B cell (primary cell): ENCODE results near the gene PTTG2. TPM values are rescaled to one million over a fixed set of nuclear protein-coding genes. Genes with fewer than 3 reads are reported as not detected.

Source experiments
- ATAC-seq: fragments of 200-7000 bp; cut with Tn5 transposase; one replicate; pipeline ENCODE4 v1.10.0; 2021; ENCODE audit warnings: low read depth, mild to moderate bottlenecking, moderate number of reproducible peaks, moderate library complexity
- CTCF ChIA-PET: fragments of 350-600 bp; sonication (Branson Sonifier 250); formaldehyde crosslinking; loops from one replicate; lab custom pipeline; 2021; ENCODE audit warnings: antibody characterized with exemption, inconsistent platforms; lab: Charles Lee
- POLR2A ChIA-PET: fragments of 350-600 bp; sonication (Branson Sonifier 250); formaldehyde crosslinking; loops from one replicate; lab custom pipeline; 2021; ENCODE audit warnings: antibody characterized with exemption; lab: Charles Lee
- DNase-seq: peaks from one replicate; pipeline ENCODE4 v3.0.0; 2013
- H2AFZ ChIP-seq: 2 replicates; pipeline ENCODE4 v1.6.1; 2012; ENCODE audit warnings: mild to moderate bottlenecking, low read depth, low read length; ENCODE audit not compliant: insufficient read depth, poor library complexity, severe bottlenecking
- H3K27ac ChIP-seq, 2 donors: 1 replicate in 1 of 2; 2 replicates in 1 of 2; pipeline ENCODE4 v1.5.1; 2012 to 2013; ENCODE audit warnings: low read length in 2 of 2, mild to moderate bottlenecking in 2 of 2, moderate library complexity in 1 of 2
- H3K27me3 ChIP-seq, 4 experiments: fragments of 200-600 bp in 1 of 4; sonication (generic) in 1 of 4; replicated peaks in 1 of 4; 1 replicate in 2 of 4; 2 replicates in 2 of 4; pipeline versions ENCODE4 v1.6.1 to v1.7.0; 2013 to 2016; ENCODE audit warnings: low read length in 3 of 4, mild to moderate bottlenecking in 2 of 4, mixed read lengths in 1 of 4, moderate library complexity in 1 of 4; ENCODE audit not compliant: insufficient read depth in 4 of 4, control insufficient read depth in 3 of 4; ENCODE audit errors: control extremely low read depth in 1 of 4
- H3K36me3 ChIP-seq, 2 experiments: replicated peaks in 1 of 2; 1 replicate in 1 of 2; 2 replicates in 1 of 2; pipeline versions ENCODE4 v1.6.1 to v1.7.1; 2013; ENCODE audit warnings: low read length in 1 of 2; ENCODE audit not compliant: insufficient read depth in 2 of 2, control insufficient read depth in 1 of 2; ENCODE audit errors: control extremely low read depth in 1 of 2, extremely low read depth in 1 of 2
- H3K4me1 ChIP-seq, 2 donors: fragments of 200-600 bp in 1 of 2; sonication (generic) in 1 of 2; 1 replicate in 1 of 2; 2 replicates in 1 of 2; pipeline versions ENCODE4 v1.5.1 to v1.6.1; 2013 to 2017; ENCODE audit warnings: low read length in 2 of 2; ENCODE audit not compliant: control insufficient read depth in 2 of 2, insufficient read depth in 2 of 2
- H3K4me2 ChIP-seq: replicated peaks from 2 replicates; pipeline ENCODE3; 2012; ENCODE audit warnings: mild to moderate bottlenecking, low read depth, low read length; ENCODE audit not compliant: poor library complexity, severe bottlenecking
- H3K4me3 ChIP-seq, 5 experiments: fragments of 200-600 bp in 1 of 5; sonication (generic) in 1 of 5; 1 replicate in 3 of 5; 2 replicates in 2 of 5; pipeline versions ENCODE4 v1.5.1 to v1.7.0; 2011 to 2016; ENCODE audit warnings: low read length in 4 of 5, mild to moderate bottlenecking in 4 of 5, low read depth in 2 of 5, control low read depth in 1 of 5, moderate library complexity in 1 of 5; ENCODE audit not compliant: insufficient read depth in 1 of 5; ENCODE audit errors: control extremely low read depth in 1 of 5, extremely low read depth in 1 of 5
- H3K79me2 ChIP-seq: fragments of 200-600 bp; sonication (generic); one replicate; pipeline ENCODE4 v1.6.0; 2016; ENCODE audit warnings: low read length; ENCODE audit not compliant: control insufficient read depth, insufficient read depth
- H3K9ac ChIP-seq: fragments of 200-600 bp; sonication (generic); 2 replicates; pipeline ENCODE4 v1.6.1; 2017; ENCODE audit warnings: mild to moderate bottlenecking, low read length, moderate library complexity
- H3K9me3 ChIP-seq, 3 donors: one replicate each; pipeline versions ENCODE4 v1.6.1 to v1.7.1; 2013; ENCODE audit warnings: low read length in 2 of 3; ENCODE audit not compliant: control insufficient read depth in 2 of 3, insufficient read depth in 1 of 3; ENCODE audit errors: control extremely low read depth in 1 of 3
- H4K20me1 ChIP-seq: 2 replicates; pipeline ENCODE4 v1.6.0; 2012; ENCODE audit warnings: mild to moderate bottlenecking, low read length; ENCODE audit not compliant: insufficient read depth, control insufficient read depth, poor library complexity, severe bottlenecking
- H3K27ac Mint-ChIP-seq: one replicate; pipeline ENCODE4 v1.8.0; 2021; ENCODE audit warnings: mixed read lengths
- H3K27me3 Mint-ChIP-seq: one replicate; pipeline ENCODE4 v1.8.0; 2021; ENCODE audit warnings: mixed read lengths
- H3K4me1 Mint-ChIP-seq: one replicate; pipeline ENCODE4 v1.8.0; 2021; ENCODE audit warnings: mixed read lengths
- H3K4me3 Mint-ChIP-seq: one replicate; pipeline ENCODE4 v1.8.0; 2021; ENCODE audit warnings: mixed read lengths
- H3K9me3 Mint-ChIP-seq: one replicate; pipeline ENCODE4 v1.8.0; 2022; ENCODE audit warnings: mixed read lengths; ENCODE audit not compliant: insufficient read depth
- CTCF ChIP-seq: fragments of 200-600 bp; IDR thresholded peaks from one replicate; pipeline ENCODE4 v1.8.0; 2022; ENCODE audit warnings: antibody characterized with exemption, mild to moderate bottlenecking
- EZH2 ChIP-seq: IDR thresholded peaks from 2 replicates; pipeline ENCODE4 v1.6.1; 2012; ENCODE audit warnings: borderline replicate concordance, low read depth, mild to moderate bottlenecking, moderate library complexity, low read length; ENCODE audit not compliant: insufficient read depth, poor library complexity, severe bottlenecking
- WGBS: methylation state at CpG from one replicate; pipeline ENCODE4 v1.1.5; 2013; ENCODE audit warnings: missing lambda C conversion rate; ENCODE audit not compliant: insufficient coverage; 5-methylcytosine and 5-hydroxymethylcytosine counted together
- intact Hi-C: fragments of 100-400 bp; cut with micrococcal nuclease; formaldehyde crosslinking; loops from one replicate; pipeline ENCODE4 v1.10.0; 2022
- polyA plus RNA-seq: library from polyadenylated mRNA; depleted of rRNA; stranded (reverse); fragments of >200 nt; gene quantifications from 2 replicates; pipeline ENCODE4 v1.2.3, GENCODE V29; 2012
- total RNA-seq, 2 donors: library from RNA; stranded (reverse); fragments of 120-200 nt in 1 of 2; gene quantifications; 1 replicate in 1 of 2; 2 replicates in 1 of 2; pipeline versions ENCODE4 v1.2.3 to v1.2.4, GENCODE V29; 2013 to 2022

PTTG2 gene
- total and polyA plus RNA-seq, 2 donors (not counting 1 experiment from before 2014, with no cell fraction given), result 1.9 to 2.8 TPM

DNA sequence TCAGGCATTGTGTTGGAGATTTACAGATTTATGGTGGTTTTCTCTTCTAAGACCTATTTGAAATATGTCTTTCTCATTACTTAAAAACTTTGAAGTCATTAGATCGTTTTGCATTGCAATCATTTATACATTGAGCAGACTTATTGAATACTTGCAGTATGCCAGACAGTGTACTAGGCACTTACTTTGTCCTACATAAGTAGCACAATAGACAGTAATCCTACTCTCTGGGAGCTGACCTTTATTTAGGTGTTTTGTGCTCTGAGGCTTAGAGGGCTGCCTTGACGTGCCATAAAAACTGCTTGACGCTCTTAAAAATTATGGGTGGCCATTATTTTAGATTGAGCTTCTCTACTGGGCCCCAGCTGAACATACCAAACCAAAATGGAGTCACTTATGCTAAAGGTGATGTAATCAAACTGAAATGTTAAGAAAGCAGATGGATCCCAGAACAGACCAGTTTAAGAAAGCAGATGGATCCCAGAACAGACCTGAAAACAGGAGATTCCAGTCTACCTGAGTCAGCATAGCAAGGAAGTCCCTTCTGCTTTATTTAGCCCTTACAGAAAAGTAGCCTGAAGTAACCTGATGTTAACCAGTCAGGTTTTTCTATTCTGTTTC is 42.4 kb downstream of the PTTG2 start:
- POLR2A ChIA-PET, result no interaction called here
- Histone ChIP-seq H3K27me3 (no peaks in the 10 kb centered on the region), H2AFZ (no peak overlapping the region), H3K9ac (no peak overlapping the region), H3K79me2 (peaks cover 98% of the 10 kb centered on the region), H3K36me3 (peaks cover 6 to 7% of the 10 kb centered on the region in 2 experiments), H3K27ac (no peak overlapping the region), H4K20me1 (peaks cover 67% of the 10 kb centered on the region), H3K9me3 (no peaks in the 10 kb centered on the region), H3K4me3 (no peak overlapping the region), H3K4me2 (no peak overlapping the region), H3K4me1 (peaks cover 10 to 15% of the 10 kb centered on the region in 2 donors)
- Mint-ChIP-seq H3K9me3 (no peaks in the 10 kb centered on the region), H3K27me3 (no peaks in the 10 kb centered on the region), H3K4me1 (peaks cover 56% of the 10 kb centered on the region), H3K27ac (no peak overlapping the region), H3K4me3 (no peak overlapping the region)
- WGBS, result 100% methylated on average over 2 of the region's 3 CpGs
- CTCF ChIA-PET, result no interaction called here
- ATAC-seq (no peak), DNase-seq (no peak)
- TF ChIP-seq EZH2, result no peak
- TF ChIP-seq CTCF, result no peak
- intact Hi-C loops, result no loop called here

GRCh38 chr4:38003102-38003501 is 42.9 kb downstream of the PTTG2 start:
- Histone ChIP-seq H4K20me1 (peaks cover 69% of the 10 kb centered on the region), H3K27ac (no peak overlapping the region), H3K9ac (no peak overlapping the region), H3K9me3 (no peaks in the 10 kb centered on the region), H3K4me2 (no peak overlapping the region), H3K4me1 (peaks cover 10 to 15% of the 10 kb centered on the region in 2 donors), H2AFZ (no peak overlapping the region), H3K79me2 (peaks cover 98% of the 10 kb centered on the region), H3K36me3 (peaks cover 6 to 7% of the 10 kb centered on the region in 2 experiments), H3K27me3 (no peaks in the 10 kb centered on the region), H3K4me3 (no peak overlapping the region)
- TF ChIP-seq CTCF, result no peak
- TF ChIP-seq EZH2, result no peak
- ChIA-PET CTCF (interaction anchor here (0.8 to 1.0 kb wide), 2 partner anchors 25 to 203 kb away, joined by 3 to 5 read pairs; no protein-coding TSS in a partner anchor), POLR2A (no interaction called here)
- H3K4me1 Mint-ChIP-seq, result peaks cover 56% of the 10 kb centered on the region
- no peaks in the 10 kb centered on the region for H3K27me3 Mint-ChIP-seq
- H3K27ac Mint-ChIP-seq, result no peak overlapping the region
- DNase-seq, result no peak
- ATAC-seq, result no peak
- no peaks in the 10 kb centered on the region for H3K9me3 Mint-ChIP-seq
- no peak overlapping the region for H3K4me3 Mint-ChIP-seq
- no CpG with 5 or more reads among the region's 3 CpGs for WGBS
- intact Hi-C loops, result no loop called here
